Lower leg skin (tissue), 3 donors: ENCODE results near the gene NCBP3.

Experiments
- POLR2A ChIP-seq, 2 donors: fragments of 450-650 bp; IDR thresholded peaks; one replicate each; pipeline ENCODE4 v1.6.1; 2016 to 2017; ENCODE audit warnings: antibody characterized with exemption in 2 of 2, mild to moderate bottlenecking in 1 of 2, moderate library complexity in 1 of 2
- TF ChIP-seq, protein P1 (sequence below), 3 donors: fragments of 450-650 bp; IDR thresholded peaks; one replicate each; pipeline ENCODE4 v1.5.1; 2016; ENCODE audit warnings: antibody characterized with exemption in 3 of 3, mild to moderate bottlenecking in 3 of 3, moderate library complexity in 2 of 3

DNA sequence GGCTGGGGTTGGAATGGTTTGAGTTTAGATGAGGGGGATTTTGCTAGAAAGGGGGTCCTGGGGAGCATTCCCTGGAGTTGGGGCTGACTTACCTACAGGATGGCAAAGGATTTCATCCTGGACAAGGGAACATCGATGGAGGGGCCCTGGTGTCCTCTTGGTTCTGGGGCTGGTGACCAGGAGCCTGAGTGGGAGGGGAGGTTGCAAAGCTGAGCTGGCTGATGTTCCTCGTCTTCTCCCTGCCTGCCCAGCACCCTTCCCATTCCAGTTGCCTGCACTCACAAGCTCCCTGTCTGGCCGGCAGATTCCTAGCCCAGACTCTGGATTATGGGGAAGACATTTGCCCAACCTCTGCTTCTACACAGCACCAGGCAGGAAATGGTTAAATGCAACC is 82.3 kb downstream of the NCBP3 start:
- TF ChIP-seq, protein P1, sequence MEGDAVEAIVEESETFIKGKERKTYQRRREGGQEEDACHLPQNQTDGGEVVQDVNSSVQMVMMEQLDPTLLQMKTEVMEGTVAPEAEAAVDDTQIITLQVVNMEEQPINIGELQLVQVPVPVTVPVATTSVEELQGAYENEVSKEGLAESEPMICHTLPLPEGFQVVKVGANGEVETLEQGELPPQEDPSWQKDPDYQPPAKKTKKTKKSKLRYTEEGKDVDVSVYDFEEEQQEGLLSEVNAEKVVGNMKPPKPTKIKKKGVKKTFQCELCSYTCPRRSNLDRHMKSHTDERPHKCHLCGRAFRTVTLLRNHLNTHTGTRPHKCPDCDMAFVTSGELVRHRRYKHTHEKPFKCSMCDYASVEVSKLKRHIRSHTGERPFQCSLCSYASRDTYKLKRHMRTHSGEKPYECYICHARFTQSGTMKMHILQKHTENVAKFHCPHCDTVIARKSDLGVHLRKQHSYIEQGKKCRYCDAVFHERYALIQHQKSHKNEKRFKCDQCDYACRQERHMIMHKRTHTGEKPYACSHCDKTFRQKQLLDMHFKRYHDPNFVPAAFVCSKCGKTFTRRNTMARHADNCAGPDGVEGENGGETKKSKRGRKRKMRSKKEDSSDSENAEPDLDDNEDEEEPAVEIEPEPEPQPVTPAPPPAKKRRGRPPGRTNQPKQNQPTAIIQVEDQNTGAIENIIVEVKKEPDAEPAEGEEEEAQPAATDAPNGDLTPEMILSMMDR (IDR thresholded peaks at IDR 0.05): no peak
- no peak for TF ChIP-seq POLR2A (IDR thresholded peaks at IDR 0.05)
